Neural crest cell (in vitro differentiated cells): ENCODE measurements around the gene CREM. TPM values are rescaled to one million over a fixed set of nuclear protein-coding genes. Genes with fewer than 3 reads are reported as not detected.
A peak's percentile ranks its signal among the peaks of the same experiment; 100 is the strongest.

Experiments
- DNase-seq: peaks from one replicate; pipeline ENCODE4 v3.0.0; 2021; ENCODE audit warnings: low read depth, mixed read lengths, low spot score
- H3K27ac Mint-ChIP-seq: one replicate; pipeline ENCODE4 v1.8.0; 2021; ENCODE audit warnings: mild to moderate bottlenecking, mixed read lengths; ENCODE audit not compliant: unreplicated experiment
- H3K27me3 Mint-ChIP-seq: 2 replicates; pipeline ENCODE4 v1.8.0; 2021; ENCODE audit warnings: low read depth, mild to moderate bottlenecking, mixed read lengths
- H3K36me3 Mint-ChIP-seq: 2 replicates; pipeline ENCODE4 v1.8.0; 2021; ENCODE audit warnings: low read depth, mild to moderate bottlenecking, mixed read lengths
- H3K4me1 Mint-ChIP-seq: 2 replicates; pipeline ENCODE4 v1.8.0; 2021; ENCODE audit warnings: mixed read lengths
- H3K4me3 Mint-ChIP-seq: one replicate; pipeline ENCODE4 v1.8.0; 2021; ENCODE audit warnings: mild to moderate bottlenecking, mixed read lengths
- H3K9me3 Mint-ChIP-seq: 2 replicates; pipeline ENCODE4 v1.8.0; 2021; ENCODE audit warnings: mixed read lengths
- total RNA-seq: library from RNA; stranded (reverse); gene quantifications from 2 replicates; pipeline ENCODE4 v1.2.1, GENCODE V29; 2021
- TF ChIP-seq, protein P1 (sequence below): fragments of 200-600 bp; sonication (generic); conservative IDR thresholded peaks from 2 replicates; pipeline ENCODE4 v1.5.0; 2021; ENCODE audit warnings: antibody characterized with exemption, mild to moderate bottlenecking

The CREM gene
- total RNA-seq, 1 donor from 2014 or later, result 29.6 TPM

DNA sequence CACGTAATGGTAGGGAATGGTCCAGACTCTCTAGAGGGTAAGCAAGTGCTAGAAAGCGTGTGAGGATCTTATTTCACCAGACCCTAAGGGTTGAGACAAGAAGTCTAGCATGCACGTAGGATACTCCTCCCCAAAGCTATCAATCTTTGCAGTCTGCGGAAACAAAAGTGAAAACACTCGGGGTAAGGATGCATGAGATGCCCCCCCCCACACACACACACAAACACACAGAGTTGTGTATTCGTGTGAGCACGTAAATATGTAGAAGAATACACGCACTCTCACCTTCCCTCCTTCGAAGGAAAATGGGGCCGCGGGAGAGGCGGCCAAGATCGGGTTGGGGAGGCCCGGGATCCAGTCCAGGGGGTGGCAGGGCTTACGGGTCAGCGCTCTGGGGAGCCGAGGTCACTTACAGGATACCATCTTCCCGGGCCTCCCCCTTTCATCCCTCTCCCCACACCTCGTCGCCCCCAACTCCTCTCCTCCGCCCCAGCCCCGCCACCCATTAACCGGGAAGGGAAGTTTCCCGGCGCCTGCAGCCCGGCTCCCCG lies 37.0 kb upstream of the CREM start:
- no peaks in the 10 kb centered on the region for H3K9me3 Mint-ChIP-seq
- peaks cover 4% of the 10 kb centered on the region for H3K36me3 Mint-ChIP-seq
- TF ChIP-seq, protein P1, sequence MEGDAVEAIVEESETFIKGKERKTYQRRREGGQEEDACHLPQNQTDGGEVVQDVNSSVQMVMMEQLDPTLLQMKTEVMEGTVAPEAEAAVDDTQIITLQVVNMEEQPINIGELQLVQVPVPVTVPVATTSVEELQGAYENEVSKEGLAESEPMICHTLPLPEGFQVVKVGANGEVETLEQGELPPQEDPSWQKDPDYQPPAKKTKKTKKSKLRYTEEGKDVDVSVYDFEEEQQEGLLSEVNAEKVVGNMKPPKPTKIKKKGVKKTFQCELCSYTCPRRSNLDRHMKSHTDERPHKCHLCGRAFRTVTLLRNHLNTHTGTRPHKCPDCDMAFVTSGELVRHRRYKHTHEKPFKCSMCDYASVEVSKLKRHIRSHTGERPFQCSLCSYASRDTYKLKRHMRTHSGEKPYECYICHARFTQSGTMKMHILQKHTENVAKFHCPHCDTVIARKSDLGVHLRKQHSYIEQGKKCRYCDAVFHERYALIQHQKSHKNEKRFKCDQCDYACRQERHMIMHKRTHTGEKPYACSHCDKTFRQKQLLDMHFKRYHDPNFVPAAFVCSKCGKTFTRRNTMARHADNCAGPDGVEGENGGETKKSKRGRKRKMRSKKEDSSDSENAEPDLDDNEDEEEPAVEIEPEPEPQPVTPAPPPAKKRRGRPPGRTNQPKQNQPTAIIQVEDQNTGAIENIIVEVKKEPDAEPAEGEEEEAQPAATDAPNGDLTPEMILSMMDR, result no peak
- peak overlapping the region; percentile 93 for H3K4me3 Mint-ChIP-seq
- peaks cover 37% of the 10 kb centered on the region for H3K4me1 Mint-ChIP-seq
- DNase-seq, result no peak
- H3K27ac Mint-ChIP-seq, result peak overlapping the region; percentile 81
- H3K27me3 Mint-ChIP-seq, result no peaks in the 10 kb centered on the region

DNA sequence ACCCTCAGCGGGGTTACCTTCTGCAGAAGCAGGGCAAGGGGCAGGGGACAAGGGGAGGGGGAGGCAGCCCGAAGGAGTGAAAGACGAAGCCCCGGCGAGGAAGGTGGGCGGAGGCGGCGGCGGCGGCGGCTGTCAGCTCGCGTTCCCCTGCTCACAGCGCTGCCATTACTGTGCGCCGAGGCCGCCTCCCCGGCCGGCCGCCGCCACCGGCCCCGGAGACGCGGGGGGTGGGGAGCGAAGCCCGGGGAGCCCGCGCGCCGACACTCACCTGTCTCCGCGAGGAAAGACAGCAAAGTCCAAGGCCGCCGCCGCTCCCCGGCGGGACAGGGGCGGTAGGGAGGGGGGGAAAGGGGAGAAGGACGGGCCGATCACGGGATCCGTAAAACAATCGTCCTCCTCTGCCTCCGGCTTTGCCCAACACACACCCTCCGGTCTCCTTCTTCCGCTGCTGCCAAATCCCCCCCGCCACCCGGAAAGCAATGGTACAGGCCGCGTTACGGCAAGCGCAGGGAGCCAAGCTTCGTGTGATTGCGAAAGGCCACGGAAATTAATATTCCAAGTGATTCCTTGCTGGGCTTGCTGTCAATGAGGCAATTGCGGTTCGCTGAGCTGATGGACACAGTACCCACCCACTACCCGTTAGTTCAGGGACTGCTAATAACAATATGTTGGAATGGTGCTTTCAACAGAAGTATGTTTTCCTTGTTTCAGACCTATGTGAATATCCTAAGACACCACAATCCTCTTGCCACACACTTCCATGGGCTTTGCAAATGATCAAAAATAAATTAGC lies 36.3 kb upstream of the CREM start, which contains the start of gene CUL2:
CUL2 (minus strand) TSS at position 180 of the 793 bp plus-strand sequence. CDS start 19,024 bp downstream, outside the sequence.
- Mint-ChIP-seq H3K4me3 (peak within 1 kb of the TSS; percentile 93), H3K27ac (peak within 1 kb of the TSS; percentile 90), H3K9me3 (no peaks in the 10 kb centered on the region), H3K36me3 (peaks cover 4% of the 10 kb centered on the region), H3K4me1 (peaks cover 37% of the 10 kb centered on the region), H3K27me3 (no peaks in the 10 kb centered on the region)
- DNase-seq, result peak; percentile 96
- TF ChIP-seq, protein P1, result no peak

DNA sequence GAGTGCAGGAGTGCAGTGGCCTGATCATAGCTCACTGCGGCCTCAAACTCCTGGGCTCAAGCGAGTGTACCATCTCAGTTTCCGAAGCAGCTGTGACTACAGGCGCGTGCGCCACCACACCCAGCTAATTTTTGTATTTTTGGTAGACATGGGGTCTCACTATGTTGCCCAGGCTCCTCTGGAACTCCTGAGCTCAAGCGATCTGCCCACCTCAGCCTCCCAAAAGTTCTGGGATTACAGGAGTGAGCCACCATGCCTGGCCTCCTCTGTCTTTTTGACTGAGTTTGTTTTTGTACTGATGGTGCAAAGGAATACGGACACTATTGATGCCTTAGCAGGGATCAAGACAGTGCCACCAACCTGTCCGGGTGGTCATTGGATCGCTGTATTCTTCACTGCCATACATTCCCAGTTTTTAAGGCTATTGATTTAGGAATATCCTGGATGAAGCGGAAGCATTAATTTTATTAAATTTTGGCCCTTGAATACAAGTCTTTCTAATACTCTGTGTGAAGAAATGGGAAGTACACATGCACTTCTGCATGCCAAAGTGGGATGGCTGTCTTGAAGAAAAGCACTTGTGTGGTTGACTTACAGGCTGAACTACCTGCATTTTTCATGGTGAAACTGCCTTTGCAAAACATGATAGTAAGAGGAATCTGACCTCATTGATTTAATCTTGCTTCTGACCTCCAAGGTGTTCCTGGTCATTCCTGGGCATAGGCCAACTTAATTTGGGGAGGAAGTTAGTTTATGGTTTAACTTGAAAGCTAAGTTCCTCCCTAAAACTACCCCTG lies 34.5 kb upstream of the CREM start:
- peaks cover 33% of the 10 kb centered on the region for H3K4me1 Mint-ChIP-seq
- no peak for DNase-seq
- peak overlapping the region; percentile 51 for H3K4me3 Mint-ChIP-seq
- TF ChIP-seq, protein P1, result no peak
- no peak overlapping the region for H3K27ac Mint-ChIP-seq
- H3K27me3 Mint-ChIP-seq, result peaks cover 9% of the 10 kb centered on the region
- H3K9me3 Mint-ChIP-seq, result no peaks in the 10 kb centered on the region
- peaks cover 4% of the 10 kb centered on the region for H3K36me3 Mint-ChIP-seq

DNA sequence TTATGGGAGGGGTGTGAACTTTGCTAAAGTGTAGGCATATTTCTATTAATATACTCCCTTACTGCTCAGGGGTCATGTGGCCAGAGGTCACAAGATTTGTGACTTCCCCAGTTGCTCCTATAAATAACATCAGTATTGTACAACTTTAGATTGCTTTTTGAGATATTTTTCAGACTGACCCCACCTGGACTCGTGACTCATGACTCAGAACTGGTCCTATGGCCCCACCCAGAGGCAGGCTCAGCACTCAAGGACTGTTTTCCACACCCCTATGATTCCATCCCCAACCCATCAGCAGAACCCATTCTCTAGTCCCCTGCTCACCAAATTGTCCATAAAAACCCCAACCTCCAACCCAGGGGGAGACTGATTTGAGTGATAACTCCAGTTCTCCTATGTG lies 33.8 kb upstream of the CREM start:
- H3K9me3 Mint-ChIP-seq, result no peaks in the 10 kb centered on the region
- TF ChIP-seq, protein P1, result no peak
- no peak for DNase-seq
- peaks cover 26% of the 10 kb centered on the region for H3K4me1 Mint-ChIP-seq
- peaks cover 14% of the 10 kb centered on the region for H3K27me3 Mint-ChIP-seq
- H3K27ac Mint-ChIP-seq, result no peak overlapping the region
- H3K4me3 Mint-ChIP-seq, result peak overlapping the region; percentile 51
- no peaks in the 10 kb centered on the region for H3K36me3 Mint-ChIP-seq

DNA sequence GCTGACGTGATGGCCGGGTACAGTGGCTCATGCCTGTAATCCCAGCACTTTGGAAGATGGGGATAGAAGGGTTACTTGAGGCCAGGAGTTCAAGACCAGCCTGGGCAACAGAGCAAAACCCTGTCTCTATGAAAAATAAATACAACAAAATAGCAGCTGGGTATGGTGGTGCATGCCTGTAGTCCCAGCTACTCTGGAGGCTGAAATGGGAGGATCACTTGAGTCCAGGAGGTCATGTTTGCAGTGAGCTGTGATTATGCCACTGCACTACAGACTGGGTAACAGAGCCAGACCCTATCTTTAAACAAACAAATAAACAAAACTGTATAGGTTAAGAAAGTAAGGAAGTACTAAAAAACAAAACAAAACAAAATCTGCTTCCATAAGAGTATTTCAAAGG lies 30.3 kb upstream of the CREM start:
- no peaks in the 10 kb centered on the region for H3K36me3 Mint-ChIP-seq
- H3K4me1 Mint-ChIP-seq, result peaks cover 1% of the 10 kb centered on the region
- H3K9me3 Mint-ChIP-seq, result no peaks in the 10 kb centered on the region
- no peak overlapping the region for H3K4me3 Mint-ChIP-seq
- TF ChIP-seq, protein P1, result no peak
- peaks cover 17% of the 10 kb centered on the region for H3K27me3 Mint-ChIP-seq
- no peak overlapping the region for H3K27ac Mint-ChIP-seq
- no peak for DNase-seq
